HCT116 (cell line): ENCODE measurements around the gene OTOA. TPM values are rescaled to one million over a fixed set of nuclear protein-coding genes. Genes with fewer than 3 reads are reported as not detected.

Experiments
- ATAC-seq: fragments of 200-7000 bp; cut with Tn5 transposase; 2 replicates; pipeline ENCODE4 v1.9.1; 2020; ENCODE audit warnings: mild to moderate bottlenecking, moderate library complexity
- BruUV-seq: library from RNA; stranded (reverse); fragments of 400-500 nt; replicated peaks from 2 replicates; lab custom pipeline; 2021; lab: Mats Ljungman, UMichigan
- CTCF ChIA-PET: fragments of 300-600 bp; sonication (Branson Sonifier 250); formaldehyde crosslinking; loops from one replicate; lab custom pipeline; 2021; ENCODE audit warnings: antibody characterized with exemption; lab: Charles Lee
- POLR2A ChIA-PET: fragments of 300-600, 350-600 bp; sonication (Branson Sonifier 250); formaldehyde crosslinking; loops from one replicate; lab custom pipeline; 2021; ENCODE audit warnings: antibody characterized with exemption; lab: Charles Lee
- RAD21 ChIA-PET, 2 experiments: fragments of 300-600 bp; sonication (Branson Sonifier 250); formaldehyde crosslinking; loops; one replicate each; lab custom pipeline; 2023; ENCODE audit warnings: low total read pairs in 2 of 2; ENCODE audit not compliant: uncharacterized antibody in 2 of 2, unreplicated experiment in 2 of 2, low non-redundant PET in 1 of 2; lab: Charles Lee
- DNase-seq: peaks from one replicate; pipeline ENCODE4 v3.0.0-alpha.2; 2010; ENCODE audit warnings: low read depth, low spot score
- H2AFZ ChIP-seq: fragments of 200-600 bp; shearing (Covaris generic), sonication (generic); 2 replicates; pipeline ENCODE4 v1.6.1; 2017; ENCODE audit warnings: low read depth, mixed run types, mixed read lengths, antibody characterized with exemption, low read length; ENCODE audit not compliant: poor library complexity, severe bottlenecking
- H3K27ac ChIP-seq: 2 replicates; pipeline ENCODE4 v1.5.1; 2012; ENCODE audit warnings: low read depth, low read length
- H3K27me3 ChIP-seq: fragments of 200-600 bp; sonication (generic); 2 replicates; pipeline ENCODE4 v1.6.1; 2016; ENCODE audit warnings: mixed run types, low read length, mixed read lengths; ENCODE audit not compliant: insufficient read depth
- H3K36me3 ChIP-seq, 2 experiments: fragments of 200-500 bp in 1 of 2; fragments of 200-600 bp in 1 of 2; sonication (Bioruptor generic) in 1 of 2; sonication (generic) in 1 of 2; 2 replicates each; pipeline versions ENCODE4 v1.5.1 to v1.6.1; 2014 to 2016; ENCODE audit warnings: low read length in 2 of 2, inconsistent platforms in 1 of 2, mixed read lengths in 1 of 2, mixed run types in 1 of 2; ENCODE audit not compliant: insufficient read depth in 2 of 2, control insufficient read depth in 1 of 2
- H3K4me1 ChIP-seq, 2 experiments: fragments of 200-600 bp in 1 of 2; sonication (generic) in 1 of 2; 2 replicates each; pipeline versions ENCODE4 v1.5.1 to v1.6.1; 2012 to 2017; ENCODE audit warnings: low read length in 2 of 2, inconsistent platforms in 1 of 2, mild to moderate bottlenecking in 1 of 2, mixed read lengths in 1 of 2, mixed run types in 1 of 2, moderate library complexity in 1 of 2; ENCODE audit not compliant: insufficient read depth in 2 of 2, control insufficient read depth in 1 of 2
- H3K4me2 ChIP-seq: fragments of 200-600 bp; sonication (generic); 2 replicates; pipeline ENCODE4 v1.6.1; 2017; ENCODE audit warnings: mixed run types, low read length, mixed read lengths
- H3K4me3 ChIP-seq, 2 experiments: fragments of 200-600 bp in 1 of 2; sonication (generic) in 1 of 2; replicated peaks in 1 of 2; 2 replicates each; pipeline ENCODE4 v1.5.1; 2011 to 2016; ENCODE audit warnings: low read length in 2 of 2, control low read depth in 1 of 2, low read depth in 1 of 2, mild to moderate bottlenecking in 1 of 2, mixed read lengths in 1 of 2, mixed run types in 1 of 2
- H3K79me2 ChIP-seq: fragments of 200-600 bp; sonication (generic); 2 replicates; pipeline ENCODE4 v1.6.1; 2017; ENCODE audit warnings: mild to moderate bottlenecking, mixed run types, low read length, moderate library complexity, mixed read lengths; ENCODE audit not compliant: insufficient read depth
- H3K9ac ChIP-seq: fragments of 200-600 bp; sonication (generic); 2 replicates; pipeline ENCODE4 v1.6.1; 2016; ENCODE audit warnings: low read length, mixed read lengths
- H3K9me2 ChIP-seq: fragments of 200-600 bp; sonication (generic), shearing (Covaris generic); 2 replicates; pipeline ENCODE4 v1.6.1; 2017; ENCODE audit warnings: mixed run types, mild to moderate bottlenecking, moderate library complexity; ENCODE audit not compliant: insufficient read depth
- H3K9me3 ChIP-seq, 2 experiments: fragments of 200-500 bp in 1 of 2; fragments of 200-600 bp in 1 of 2; sonication (Bioruptor generic) in 1 of 2; sonication (generic) in 1 of 2; 2 replicates each; pipeline ENCODE4 v1.6.1; 2014 to 2017; ENCODE audit warnings: low read length in 2 of 2, mixed read lengths in 2 of 2, inconsistent platforms in 1 of 2, low read depth in 1 of 2, mild to moderate bottlenecking in 1 of 2, mixed run types in 1 of 2, moderate library complexity in 1 of 2; ENCODE audit not compliant: control insufficient read depth in 1 of 2, insufficient read depth in 1 of 2
- H4K20me1 ChIP-seq: fragments of 200-600 bp; sonication (generic), shearing (Covaris generic); 2 replicates; pipeline ENCODE4 v1.6.1; 2017; ENCODE audit warnings: mixed run types, mild to moderate bottlenecking, moderate library complexity; ENCODE audit not compliant: insufficient read depth
- JUND ChIP-seq: IDR thresholded peaks from 2 replicates; pipeline ENCODE4 v1.6.1; 2012
- SP1 ChIP-seq: IDR thresholded peaks from 2 replicates; pipeline ENCODE4 v1.6.1; 2012; ENCODE audit warnings: low read depth
- SRF ChIP-seq: IDR thresholded peaks from 2 replicates; pipeline ENCODE4 v1.6.1; 2012; ENCODE audit warnings: low read depth
- TCF7L2 ChIP-seq: IDR thresholded peaks from 2 replicates; pipeline ENCODE4 v1.7.0; 2011; ENCODE audit warnings: borderline replicate concordance, inconsistent platforms; ENCODE audit not compliant: insufficient read depth, insufficient read length; ENCODE audit errors: extremely low read depth
- YY1 ChIP-seq: IDR thresholded peaks from 2 replicates; pipeline ENCODE4 v1.6.1; 2011; ENCODE audit warnings: low read length, low read depth, moderate library complexity, mild to moderate bottlenecking; ENCODE audit not compliant: insufficient replicate concordance; ENCODE audit errors: extremely low read depth
- ZFX ChIP-seq: fragments of 450-650 bp; IDR thresholded peaks from 2 replicates; pipeline ENCODE4 v1.6.1; 2017
- intact Hi-C: fragments of 100-400 bp; cut with micrococcal nuclease; formaldehyde crosslinking; loops from 2 replicates; pipeline ENCODE4 v1.10.0; 2022
- total RNA-seq: library from RNA; stranded (reverse); gene quantifications from one replicate; pipeline ENCODE4 v1.2.1, GENCODE V29; 2021; ENCODE audit not compliant: unreplicated experiment
- TF ChIP-seq, protein P1 (sequence below): IDR thresholded peaks from 2 replicates; pipeline ENCODE4 v1.6.1; 2012; ENCODE audit warnings: low read depth
- TF ChIP-seq, protein P2 (sequence below): IDR thresholded peaks from 2 replicates; pipeline ENCODE4 v1.6.1; 2011; ENCODE audit warnings: mild to moderate bottlenecking, low read length, moderate library complexity; ENCODE audit not compliant: insufficient replicate concordance; ENCODE audit errors: extremely low read depth

The OTOA gene
- total RNA-seq, 1 experiment from 2014 or later = not detected

DNA sequence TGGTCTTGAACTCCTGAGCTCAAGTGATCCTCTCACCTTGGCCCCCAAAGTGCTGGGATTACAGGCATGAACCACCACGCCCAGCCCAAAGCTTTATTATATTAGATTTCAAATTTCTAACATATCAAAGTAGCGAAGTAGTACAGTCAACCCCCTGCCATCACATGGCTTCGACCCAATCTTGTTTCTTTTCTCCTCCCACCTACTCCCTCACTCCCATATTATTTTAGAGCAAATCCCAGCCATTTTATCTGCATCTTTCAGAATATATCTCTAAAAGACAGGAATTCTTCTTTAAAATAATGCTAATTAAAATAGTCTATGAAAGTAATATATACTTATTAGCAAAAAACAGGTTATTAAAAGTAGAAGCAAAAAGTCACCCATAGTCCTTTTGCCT lies 12.3 kb upstream of the OTOA start:
- no peak overlapping the region for H3K27ac ChIP-seq
- TF ChIP-seq SRF (no peak), TCF7L2 (no peak), JUND (no peak), SP1 (no peak), YY1 (no peak), ZFX (no peak)
- TF ChIP-seq, protein P1, sequence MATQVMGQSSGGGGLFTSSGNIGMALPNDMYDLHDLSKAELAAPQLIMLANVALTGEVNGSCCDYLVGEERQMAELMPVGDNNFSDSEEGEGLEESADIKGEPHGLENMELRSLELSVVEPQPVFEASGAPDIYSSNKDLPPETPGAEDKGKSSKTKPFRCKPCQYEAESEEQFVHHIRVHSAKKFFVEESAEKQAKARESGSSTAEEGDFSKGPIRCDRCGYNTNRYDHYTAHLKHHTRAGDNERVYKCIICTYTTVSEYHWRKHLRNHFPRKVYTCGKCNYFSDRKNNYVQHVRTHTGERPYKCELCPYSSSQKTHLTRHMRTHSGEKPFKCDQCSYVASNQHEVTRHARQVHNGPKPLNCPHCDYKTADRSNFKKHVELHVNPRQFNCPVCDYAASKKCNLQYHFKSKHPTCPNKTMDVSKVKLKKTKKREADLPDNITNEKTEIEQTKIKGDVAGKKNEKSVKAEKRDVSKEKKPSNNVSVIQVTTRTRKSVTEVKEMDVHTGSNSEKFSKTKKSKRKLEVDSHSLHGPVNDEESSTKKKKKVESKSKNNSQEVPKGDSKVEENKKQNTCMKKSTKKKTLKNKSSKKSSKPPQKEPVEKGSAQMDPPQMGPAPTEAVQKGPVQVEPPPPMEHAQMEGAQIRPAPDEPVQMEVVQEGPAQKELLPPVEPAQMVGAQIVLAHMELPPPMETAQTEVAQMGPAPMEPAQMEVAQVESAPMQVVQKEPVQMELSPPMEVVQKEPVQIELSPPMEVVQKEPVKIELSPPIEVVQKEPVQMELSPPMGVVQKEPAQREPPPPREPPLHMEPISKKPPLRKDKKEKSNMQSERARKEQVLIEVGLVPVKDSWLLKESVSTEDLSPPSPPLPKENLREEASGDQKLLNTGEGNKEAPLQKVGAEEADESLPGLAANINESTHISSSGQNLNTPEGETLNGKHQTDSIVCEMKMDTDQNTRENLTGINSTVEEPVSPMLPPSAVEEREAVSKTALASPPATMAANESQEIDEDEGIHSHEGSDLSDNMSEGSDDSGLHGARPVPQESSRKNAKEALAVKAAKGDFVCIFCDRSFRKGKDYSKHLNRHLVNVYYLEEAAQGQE = no peak
- TF ChIP-seq, protein P2, sequence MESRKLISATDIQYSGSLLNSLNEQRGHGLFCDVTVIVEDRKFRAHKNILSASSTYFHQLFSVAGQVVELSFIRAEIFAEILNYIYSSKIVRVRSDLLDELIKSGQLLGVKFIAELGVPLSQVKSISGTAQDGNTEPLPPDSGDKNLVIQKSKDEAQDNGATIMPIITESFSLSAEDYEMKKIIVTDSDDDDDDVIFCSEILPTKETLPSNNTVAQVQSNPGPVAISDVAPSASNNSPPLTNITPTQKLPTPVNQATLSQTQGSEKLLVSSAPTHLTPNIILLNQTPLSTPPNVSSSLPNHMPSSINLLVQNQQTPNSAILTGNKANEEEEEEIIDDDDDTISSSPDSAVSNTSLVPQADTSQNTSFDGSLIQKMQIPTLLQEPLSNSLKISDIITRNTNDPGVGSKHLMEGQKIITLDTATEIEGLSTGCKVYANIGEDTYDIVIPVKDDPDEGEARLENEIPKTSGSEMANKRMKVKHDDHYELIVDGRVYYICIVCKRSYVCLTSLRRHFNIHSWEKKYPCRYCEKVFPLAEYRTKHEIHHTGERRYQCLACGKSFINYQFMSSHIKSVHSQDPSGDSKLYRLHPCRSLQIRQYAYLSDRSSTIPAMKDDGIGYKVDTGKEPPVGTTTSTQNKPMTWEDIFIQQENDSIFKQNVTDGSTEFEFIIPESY = no peak
- TF ChIP-seq, all 23 proteins: peak for 0
- Histone ChIP-seq H3K79me2 (no peaks in the 10 kb centered on the region), H3K9me2 (no peaks in the 10 kb centered on the region), H3K9ac (no peak overlapping the region), H3K36me3 (no peaks in the 10 kb centered on the region), H3K9me3 (no peaks in the 10 kb centered on the region), H3K27me3 (no peaks in the 10 kb centered on the region), H4K20me1 (no peaks in the 10 kb centered on the region), H3K4me3 (no peak overlapping the region), H2AFZ (no peak overlapping the region), H3K4me1 (no peaks in the 10 kb centered on the region), H3K4me2 (no peak overlapping the region)
- DNase-seq = no peak
- BruUV-seq = no TSS peak
- POLR2A ChIA-PET = no interaction called here
- RAD21 ChIA-PET = no interaction called here
- ATAC-seq = no peak
- intact Hi-C loops = loop anchor here (10.0 kb wide), 2 partner anchors 153 to 533 kb away; no protein-coding TSS in a partner anchor
- CTCF ChIA-PET = interaction anchor here (1.5 kb wide), 1 partner anchor 11 kb away, joined by 4 read pairs; no protein-coding TSS in a partner anchor
